Stomach (tissue), 9 donors: ENCODE results near the gene IRF6. TPM values are rescaled to one million over a fixed set of nuclear protein-coding genes. Genes with fewer than 3 reads are reported as not detected.

ENCODE experiments used
- DNase-seq, 2 donors: peaks; one replicate each; pipeline versions ENCODE4 v3.0.0 to v3.0.0-alpha.2; 2013 to 2019
- H3K27ac ChIP-seq, 5 donors: fragments of 200-600 bp in 4 of 5; sonication (generic) in 4 of 5; one replicate each; pipeline ENCODE4 v1.5.1; 2013 to 2019; ENCODE audit warnings: mild to moderate bottlenecking in 1 of 5, moderate library complexity in 1 of 5
- H3K27me3 ChIP-seq, 3 donors: fragments of 200-600 bp; sonication (generic); one replicate each; pipeline ENCODE4 v1.5.1; 2017 to 2019; ENCODE audit warnings: mixed run types in 1 of 3
- H3K36me3 ChIP-seq, 4 donors: fragments of 200-600 bp; sonication (generic); 1 replicate in 3 of 4; 2 replicates in 1 of 4; pipeline ENCODE4 v1.5.1; 2016 to 2019
- H3K4me1 ChIP-seq, 4 donors: fragments of 200-600 bp; sonication (generic); one replicate each; pipeline ENCODE4 v1.5.1; 2016 to 2019
- H3K4me3 ChIP-seq, 4 donors: fragments of 200-600 bp; sonication (generic) in 3 of 4; one replicate each; pipeline ENCODE4 v1.5.1; 2016 to 2019; ENCODE audit warnings: mild to moderate bottlenecking in 1 of 4
- H3K9me3 ChIP-seq, 4 donors: fragments of 200-600 bp; sonication (generic); one replicate each; pipeline ENCODE4 v1.5.1; 2016 to 2019
- CTCF ChIP-seq, 7 experiments: fragments of 450-650 bp in 4 of 7; fragments of 200-600 bp in 3 of 7; sonication (generic) in 3 of 7; IDR thresholded peaks; one replicate each; pipeline ENCODE4 v1.5.1; 2016 to 2019; ENCODE audit warnings: antibody characterized with exemption in 7 of 7, control low read depth in 2 of 7, mild to moderate bottlenecking in 1 of 7
- EP300 ChIP-seq: sonication (generic); formaldehyde crosslinking; IDR thresholded peaks from one replicate; pipeline ENCODE4 v1.6.1; 2017; ENCODE audit warnings: antibody characterized with exemption
- POLR2A ChIP-seq, 4 donors: fragments of 450-650 bp; IDR thresholded peaks; one replicate each; pipeline ENCODE4 v1.6.1; 2016; ENCODE audit warnings: antibody characterized with exemption in 4 of 4, control low read depth in 2 of 4, mild to moderate bottlenecking in 1 of 4, moderate library complexity in 1 of 4
- POLR2AphosphoS5 ChIP-seq, 3 donors: sonication (generic); formaldehyde crosslinking; IDR thresholded peaks; one replicate each; pipeline ENCODE4 v1.6.1; 2016; ENCODE audit warnings: antibody characterized with exemption in 3 of 3
- WGBS, 5 donors: extraction: QIAGEN DNeasy Blood & Tissue Kit in 3 of 5; methylation state at CpG; one replicate each; pipeline versions ENCODE4 v1.1.5 to v1.1.7; 2013 to 2018; 5-methylcytosine and 5-hydroxymethylcytosine counted together
- intact Hi-C: fragments of 100-400 bp; cut with DNase I; formaldehyde crosslinking; loops from one replicate; pipeline ENCODE4 v1.15.1; 2023; ENCODE audit warnings: low total_unique reads
- polyA plus RNA-seq, 3 donors: library from polyadenylated mRNA; stranded (reverse); fragments of 200-250 nt; gene quantifications; one replicate each; pipeline ENCODE4 v1.2.3, GENCODE V29; 2013
- total RNA-seq, 5 donors: library from RNA; depleted of rRNA; stranded (reverse); fragments of >200 nt; gene quantifications; one replicate each; pipeline versions ENCODE4 v1.1.0 to v1.2.3, GENCODE V29; 2014 to 2016
- donor health status: healthy with polysubstance abuse.
- donor health status: Bipolar disorder and iron deficiency.
- donor health status: healthy.

Gene IRF6
- total and polyA plus RNA-seq, 8 donors = 11.6 to 64.8 (median 26.5) TPM

DNA sequence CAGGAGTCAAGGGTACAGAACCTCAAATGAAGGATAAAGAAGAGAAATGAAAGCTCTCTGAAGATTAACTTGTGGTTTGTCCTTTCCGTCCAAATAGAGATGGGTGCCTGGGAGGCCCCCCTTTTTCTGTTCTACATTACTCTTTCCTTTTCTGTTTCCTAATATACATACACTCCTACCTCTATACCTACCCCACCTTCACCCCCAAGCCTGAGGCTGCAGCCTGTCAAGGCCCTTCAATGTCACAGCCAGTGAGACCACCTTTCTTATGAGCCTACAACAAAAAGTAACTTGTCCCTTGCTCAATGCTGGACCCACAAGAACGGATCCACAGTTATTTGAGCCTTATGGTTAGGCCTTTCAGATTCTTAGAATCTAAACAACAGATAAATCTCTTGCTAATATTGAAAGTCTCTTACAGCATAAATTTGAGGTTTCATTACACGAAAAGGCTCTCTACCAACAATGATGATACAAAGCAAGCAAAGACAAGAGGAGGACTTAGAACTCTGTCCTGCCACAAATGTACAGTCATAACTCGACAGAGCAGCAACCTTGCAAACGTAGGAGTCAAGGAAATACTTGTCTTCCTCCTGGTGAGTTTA lies 54.2 kb downstream of the IRF6 start:
- TF ChIP-seq POLR2A (IDR thresholded peaks at IDR 0.05) (no peak), EP300 (no peak), CTCF (IDR thresholded peaks at IDR 0.05) (no peak), POLR2AphosphoS5 (IDR thresholded peaks at IDR 0.05) (no peak)
- H3K9me3 ChIP-seq = no peaks in the 10 kb centered on the region
- DNase-seq = no peak
- intact Hi-C loops = no loop called here
- H3K36me3 ChIP-seq = no peaks in the 10 kb centered on the region
- peaks cover 0 to 29% (median 8%) of the 10 kb centered on the region in 4 donors for H3K4me1 ChIP-seq
- WGBS, 5 donors = 49 to 65% (median 59%) methylated on average over 5 of the region's 5 CpGs
- H3K27ac ChIP-seq = peak overlapping the region in 3 of 5 donors; percentile 34 to 66 (median 55)
- no peaks in the 10 kb centered on the region for H3K27me3 ChIP-seq
- no peak overlapping the region for H3K4me3 ChIP-seq

DNA sequence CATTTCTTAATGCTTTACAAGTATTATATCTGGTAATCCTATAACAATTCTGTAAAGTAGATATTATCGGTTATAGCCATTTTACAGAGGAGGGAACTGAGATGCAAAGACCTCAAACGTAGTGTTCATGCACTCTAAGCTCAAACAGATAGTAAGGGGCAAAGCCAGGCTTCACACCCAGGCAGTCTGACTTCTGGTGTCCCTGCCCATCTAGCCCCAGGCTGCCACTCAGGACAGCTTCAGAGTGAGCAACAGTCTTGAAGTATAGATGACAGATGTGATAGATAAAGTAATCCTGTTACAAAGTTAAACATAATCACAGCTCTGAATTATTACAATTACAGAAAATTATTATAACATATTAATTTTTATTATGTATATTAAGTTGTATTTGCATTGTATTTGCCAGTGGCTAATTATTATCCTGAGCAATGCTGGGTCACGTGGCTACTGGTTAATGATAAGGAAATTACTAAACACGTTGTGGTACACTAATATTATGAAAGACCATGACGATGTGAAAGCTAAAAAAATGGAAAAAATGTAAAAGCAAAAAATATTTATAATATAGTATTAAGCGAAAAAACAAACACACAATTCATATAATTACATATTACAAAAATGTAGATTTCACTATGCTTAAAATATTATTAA lies 56.1 kb downstream of the IRF6 start:
- Histone ChIP-seq H3K9me3 (no peaks in the 10 kb centered on the region), H3K4me3 (no peak overlapping the region), H3K27me3 (no peaks in the 10 kb centered on the region), H3K27ac (no peak overlapping the region), H3K4me1 (peaks cover 0 to 21% (median 7%) of the 10 kb centered on the region in 4 donors), H3K36me3 (no peaks in the 10 kb centered on the region)
- no peak for DNase-seq
- 45 to 57% (median 48%) methylated on average over 6 of the region's 6 CpGs for WGBS, 5 donors
- TF ChIP-seq EP300 (no peak), CTCF (IDR thresholded peaks at IDR 0.05) (no peak), POLR2AphosphoS5 (IDR thresholded peaks at IDR 0.05) (no peak), POLR2A (IDR thresholded peaks at IDR 0.05) (no peak)
- intact Hi-C loops = no loop called here

- Histone ChIP-seq H3K4me3 (no peak overlapping the region), H3K27me3 (no peaks in the 10 kb centered on the region), H3K9me3 (no peaks in the 10 kb centered on the region), H3K36me3 (no peaks in the 10 kb centered on the region), H3K27ac (no peak overlapping the region), H3K4me1 (peaks cover 0 to 21% (median 7%) of the 10 kb centered on the region in 4 donors)
- WGBS, 5 donors = 67 to 76% (median 69%) methylated on average over 2 of the region's 2 CpGs
- DNase-seq = no peak
- no peak for TF ChIP-seq POLR2A (IDR thresholded peaks at IDR 0.05)
- no peak for TF ChIP-seq CTCF (IDR thresholded peaks at IDR 0.05)
- no peak for TF ChIP-seq POLR2AphosphoS5 (IDR thresholded peaks at IDR 0.05)
- TF ChIP-seq EP300 = no peak
- intact Hi-C loops = no loop called here
These were observed 56.7 kb downstream of the IRF6 start for GRCh38 chr1:209749205-209749604.

GRCh38 chr1:209748620-209749019 lies 57.3 kb downstream of the IRF6 start:
- H3K36me3 ChIP-seq = no peaks in the 10 kb centered on the region
- WGBS, 5 donors = 57 to 76% (median 72%) methylated on average over 4 of the region's 4 CpGs
- H3K27ac ChIP-seq = peak overlapping the region in 1 of 5 donors; percentile 65
- peaks cover 0 to 21% (median 7%) of the 10 kb centered on the region in 4 donors for H3K4me1 ChIP-seq
- H3K9me3 ChIP-seq = no peaks in the 10 kb centered on the region
- no peak for TF ChIP-seq POLR2AphosphoS5 (IDR thresholded peaks at IDR 0.05)
- TF ChIP-seq POLR2A (IDR thresholded peaks at IDR 0.05) = no peak
- TF ChIP-seq CTCF (IDR thresholded peaks at IDR 0.05) = no peak
- TF ChIP-seq EP300 = no peak
- DNase-seq = no peak
- H3K4me3 ChIP-seq = no peak overlapping the region
- H3K27me3 ChIP-seq = no peaks in the 10 kb centered on the region
- intact Hi-C loops = no loop called here
